Keratinocyte (primary cell): ENCODE results near the gene XCR1. TPM values are rescaled to one million over a fixed set of nuclear protein-coding genes. Genes with fewer than 3 reads are reported as not detected.

Source experiments
- DNase-seq: peaks from one replicate; pipeline ENCODE4 v3.0.0-alpha.2; 2011; ENCODE audit warnings: low read depth, missing footprints, low spot score
- FAIRE-seq: peaks from 2 replicates; lab custom pipeline; 2011; peaks lifted over from hg19 to GRCh38; lab: Jason Lieb, UNC
- H2AFZ ChIP-seq: 2 replicates; pipeline ENCODE4 v1.6.0; 2012; ENCODE audit warnings: low read length, control low read depth, inconsistent platforms; ENCODE audit not compliant: control insufficient read depth
- H3K27ac ChIP-seq: 2 replicates; pipeline ENCODE4 v1.5.1; 2011; ENCODE audit warnings: low read length; ENCODE audit not compliant: control insufficient read depth, insufficient read depth
- H3K27me3 ChIP-seq: 3 replicates; pipeline ENCODE4 v1.6.0; 2011; ENCODE audit warnings: low read length; ENCODE audit not compliant: control insufficient read depth, insufficient read depth; ENCODE audit errors: extremely low read depth
- H3K36me3 ChIP-seq, 2 experiments: 2 replicates in 1 of 2; 3 replicates in 1 of 2; pipeline ENCODE4 v1.5.1; 2011; ENCODE audit warnings: low read length in 2 of 2, mild to moderate bottlenecking in 1 of 2; ENCODE audit not compliant: control insufficient read depth in 2 of 2, insufficient read depth in 2 of 2; ENCODE audit errors: extremely low read depth in 1 of 2
- H3K4me1 ChIP-seq: 3 replicates; pipeline ENCODE4 v1.5.1; 2011; ENCODE audit warnings: low read length; ENCODE audit not compliant: control insufficient read depth, insufficient read depth; ENCODE audit errors: extremely low read depth
- H3K4me2 ChIP-seq: 3 replicates; pipeline ENCODE4 v1.6.0; 2011; ENCODE audit warnings: low read depth, low read length; ENCODE audit not compliant: control insufficient read depth, insufficient read depth; ENCODE audit errors: extremely low read depth
- H3K4me3 ChIP-seq, 3 experiments: fragments of 200-600 bp in 1 of 3; sonication (generic) in 1 of 3; 2 replicates in 2 of 3; 3 replicates in 1 of 3; pipeline ENCODE4 v1.5.1; 2011 to 2016; ENCODE audit warnings: low read length in 3 of 3, mild to moderate bottlenecking in 3 of 3, control low read depth in 2 of 3, inconsistent platforms in 1 of 3, low read depth in 1 of 3, mixed read lengths in 1 of 3, mixed run types in 1 of 3, moderate library complexity in 1 of 3; ENCODE audit not compliant: control insufficient read depth in 2 of 3, insufficient read depth in 2 of 3; ENCODE audit errors: extremely low read depth in 1 of 3
- H3K79me2 ChIP-seq: 2 replicates; pipeline ENCODE4 v1.6.0; 2012; ENCODE audit warnings: low read length; ENCODE audit not compliant: control insufficient read depth, insufficient read depth
- H3K9ac ChIP-seq: 3 replicates; pipeline ENCODE4 v1.6.0; 2011; ENCODE audit warnings: low read length; ENCODE audit not compliant: control insufficient read depth, insufficient read depth; ENCODE audit errors: extremely low read depth
- H3K9me1 ChIP-seq: 3 replicates; pipeline ENCODE4 v1.6.0; 2011; ENCODE audit warnings: low read length; ENCODE audit not compliant: control insufficient read depth, insufficient read depth; ENCODE audit errors: extremely low read depth
- H3K9me3 ChIP-seq: 2 replicates; pipeline ENCODE4 v1.5.1; 2012; ENCODE audit warnings: low read depth, low read length; ENCODE audit not compliant: control insufficient read depth
- H4K20me1 ChIP-seq: 3 replicates; pipeline ENCODE4 v1.6.0; 2011; ENCODE audit warnings: low read length; ENCODE audit not compliant: control insufficient read depth, insufficient read depth; ENCODE audit errors: extremely low read depth
- EZH2 ChIP-seq: IDR thresholded peaks from one replicate; pipeline ENCODE4 v1.6.1; 2012; ENCODE audit warnings: inconsistent platforms, mild to moderate bottlenecking, low read length, moderate library complexity
- dilution Hi-C: fragments of 300-500 bp; cut with MboI; formaldehyde crosslinking; loops from one replicate; pipeline ENCODE4 v1.7.0; 2020; ENCODE audit warnings: low sequenced_read_pairs; ENCODE audit not compliant: extremely low pct_ligation_motif_present
- polyA plus RNA-seq, 5 experiments: library from polyadenylated mRNA; depleted of rRNA in 3 of 5; stranded (reverse) in 3 of 5; stranded (forward) in 1 of 5; unstranded in 1 of 5; fragments of >200 nt; gene quantifications; 1 replicate in 1 of 5; 2 replicates in 3 of 5; 3 replicates in 1 of 5; pipeline versions ENCODE4 v1.2.1 to v1.2.3, GENCODE V29; 2011 to 2012; ENCODE audit warnings: missing spikeins in 2 of 5, low read depth in 1 of 5, low replicate concordance in 1 of 5
- TF ChIP-seq, protein P1 (sequence below), 3 experiments: IDR thresholded peaks in 1 of 3; conservative IDR thresholded peaks in 1 of 3; optimal IDR thresholded peaks in 1 of 3; 2 replicates in 2 of 3; 3 replicates in 1 of 3; pipeline versions ENCODE3 to v1.5.1; 2011; ENCODE audit warnings: low read length in 3 of 3, mild to moderate bottlenecking in 3 of 3, moderate library complexity in 2 of 3, control low read depth in 1 of 3, inconsistent platforms in 1 of 3; ENCODE audit not compliant: insufficient read depth in 2 of 3; ENCODE audit errors: extremely low read depth in 1 of 3

The XCR1 gene
- polyA plus RNA-seq, 1 donor (not counting 4 experiments of a cell fraction or from before 2014, with no cell fraction given) = 0.01 TPM

DNA sequence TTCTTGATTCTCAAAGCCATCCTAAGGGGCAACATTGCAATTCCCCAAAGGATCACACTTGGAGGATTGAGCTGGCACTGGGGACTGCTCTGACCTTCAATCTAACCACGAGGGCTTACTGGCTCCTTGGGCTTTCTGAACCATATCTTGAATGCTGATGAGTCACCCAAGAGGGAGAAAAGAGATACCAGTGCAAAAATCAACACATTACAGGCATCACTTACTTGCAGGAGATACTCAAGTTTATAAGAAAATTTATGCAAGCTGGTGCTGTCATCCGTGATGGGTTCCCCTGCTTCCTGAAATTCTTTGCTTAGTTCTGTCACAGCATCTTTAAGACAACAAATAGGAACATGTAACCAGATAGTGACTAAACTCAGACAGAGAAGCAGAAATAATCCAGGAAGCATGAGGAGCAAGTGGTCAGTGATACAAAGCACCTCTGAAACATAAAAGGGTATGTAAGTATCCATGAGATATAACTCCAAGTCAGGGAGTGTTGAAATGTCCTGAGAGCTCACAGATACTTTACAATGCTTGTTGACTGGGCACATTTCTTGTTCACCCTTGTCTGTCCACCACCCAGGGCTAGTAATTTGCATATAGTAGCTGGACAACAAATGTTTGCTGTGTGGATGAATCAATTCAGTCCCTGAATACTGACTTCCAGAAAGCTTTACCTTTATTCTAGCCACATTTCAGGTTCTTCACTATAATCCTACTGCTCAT lies 45.8 kb downstream of the XCR1 start:
- no peaks in the 10 kb centered on the region for H3K79me2 ChIP-seq
- H3K9me1 ChIP-seq = peaks cover 2% of the 10 kb centered on the region
- peaks cover 4% of the 10 kb centered on the region for H3K4me1 ChIP-seq
- dilution Hi-C loops = no loop called here
- FAIRE-seq (no peak), DNase-seq (no peak)
- no peak overlapping the region for H2AFZ ChIP-seq
- TF ChIP-seq EZH2 = no peak
- TF ChIP-seq, protein P1, sequence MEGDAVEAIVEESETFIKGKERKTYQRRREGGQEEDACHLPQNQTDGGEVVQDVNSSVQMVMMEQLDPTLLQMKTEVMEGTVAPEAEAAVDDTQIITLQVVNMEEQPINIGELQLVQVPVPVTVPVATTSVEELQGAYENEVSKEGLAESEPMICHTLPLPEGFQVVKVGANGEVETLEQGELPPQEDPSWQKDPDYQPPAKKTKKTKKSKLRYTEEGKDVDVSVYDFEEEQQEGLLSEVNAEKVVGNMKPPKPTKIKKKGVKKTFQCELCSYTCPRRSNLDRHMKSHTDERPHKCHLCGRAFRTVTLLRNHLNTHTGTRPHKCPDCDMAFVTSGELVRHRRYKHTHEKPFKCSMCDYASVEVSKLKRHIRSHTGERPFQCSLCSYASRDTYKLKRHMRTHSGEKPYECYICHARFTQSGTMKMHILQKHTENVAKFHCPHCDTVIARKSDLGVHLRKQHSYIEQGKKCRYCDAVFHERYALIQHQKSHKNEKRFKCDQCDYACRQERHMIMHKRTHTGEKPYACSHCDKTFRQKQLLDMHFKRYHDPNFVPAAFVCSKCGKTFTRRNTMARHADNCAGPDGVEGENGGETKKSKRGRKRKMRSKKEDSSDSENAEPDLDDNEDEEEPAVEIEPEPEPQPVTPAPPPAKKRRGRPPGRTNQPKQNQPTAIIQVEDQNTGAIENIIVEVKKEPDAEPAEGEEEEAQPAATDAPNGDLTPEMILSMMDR (optimal IDR thresholded peaks at IDR 0.05 in 1 of 3, IDR thresholded peaks at IDR 0.05 in 1 of 3, conservative IDR thresholded peaks at IDR 0.05 in 1 of 3; ENCODE audit: extremely low read depth in 1 of 3, insufficient read depth in 2 of 3, low read length in 3 of 3) = no peak
- no peak overlapping the region for H3K9ac ChIP-seq
- H3K27ac ChIP-seq = no peak overlapping the region
- peaks cover 9 to 14% of the 10 kb centered on the region in 2 experiments for H3K36me3 ChIP-seq
- no peaks in the 10 kb centered on the region for H3K9me3 ChIP-seq
- no peak overlapping the region for H3K4me2 ChIP-seq
- no peaks in the 10 kb centered on the region for H4K20me1 ChIP-seq
- H3K27me3 ChIP-seq = no peaks in the 10 kb centered on the region
- H3K4me3 ChIP-seq = no peak overlapping the region

DNA sequence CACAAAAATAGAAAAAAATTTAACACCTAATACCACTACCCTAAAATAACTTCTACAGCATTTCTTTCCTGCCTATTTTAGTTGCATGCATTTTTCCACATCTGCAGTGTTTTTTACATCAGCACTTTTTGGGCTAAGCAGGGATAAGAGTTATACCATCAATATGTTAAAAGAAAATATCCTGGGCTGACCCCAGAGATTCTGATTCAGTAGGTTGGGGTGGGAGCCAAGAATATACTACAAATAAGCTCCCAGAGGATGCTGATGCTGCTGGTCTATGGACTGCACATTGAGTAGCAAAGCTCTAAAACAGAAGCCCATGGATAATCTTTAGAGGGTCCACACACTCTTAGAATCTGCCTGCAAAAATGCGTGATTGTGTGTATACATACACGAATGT lies 46.5 kb downstream of the XCR1 start:
- dilution Hi-C loops = no loop called here
- DNase-seq (no peak), FAIRE-seq (no peak)
- peaks cover 9 to 14% of the 10 kb centered on the region in 2 experiments for H3K36me3 ChIP-seq
- H3K9me1 ChIP-seq = no peaks in the 10 kb centered on the region
- H3K79me2 ChIP-seq = no peaks in the 10 kb centered on the region
- no peak overlapping the region for H2AFZ ChIP-seq
- no peaks in the 10 kb centered on the region for H3K27me3 ChIP-seq
- no peak overlapping the region for H3K9ac ChIP-seq
- H4K20me1 ChIP-seq = no peaks in the 10 kb centered on the region
- H3K27ac ChIP-seq = no peak overlapping the region
- TF ChIP-seq, protein P1 (optimal IDR thresholded peaks at IDR 0.05 in 1 of 3, IDR thresholded peaks at IDR 0.05 in 1 of 3, conservative IDR thresholded peaks at IDR 0.05 in 1 of 3; ENCODE audit: extremely low read depth in 1 of 3, insufficient read depth in 2 of 3, low read length in 3 of 3) = no peak
- no peak for TF ChIP-seq EZH2
- H3K4me2 ChIP-seq = no peak overlapping the region
- H3K4me3 ChIP-seq = no peak overlapping the region
- no peaks in the 10 kb centered on the region for H3K4me1 ChIP-seq
- H3K9me3 ChIP-seq = no peaks in the 10 kb centered on the region
